Measurements from ENCODE around the gene CAPZA3. TPM values are rescaled to one million over a fixed set of nuclear protein-coding genes. Genes with fewer than 3 reads are reported as not detected.
"Not testable (repeated sequence)": the region's sequence is repeated elsewhere in the genome, so short reads cannot be mapped to it uniquely, and the experiment has no call there.

The CAPZA3 gene
- total and polyA plus RNA-seq, 2 donors (not counting 3 experiments of a cell fraction or from before 2014, with no cell fraction given) = not detected

- CTCF ChIA-PET = no interaction called here
- Histone ChIP-seq H4K20me1 (replicated peaks; ENCODE audit: control insufficient read depth, extremely low read depth, insufficient read depth, low read length) (no peaks in the 10 kb centered on the region), H3K27me3 (ENCODE audit: control insufficient read depth in 2 of 2, insufficient read depth in 2 of 2, low read length in 2 of 2) (no peaks in the 10 kb centered on the region), H3K4me3 (replicated peaks in 1 of 3; ENCODE audit: insufficient read depth in 1 of 3, low read depth in 1 of 3, low read length in 3 of 3) (no peak overlapping the region), H3K4me2 (ENCODE audit: insufficient read depth, low read length) (no peak overlapping the region), H3K9me3 (replicated peaks; ENCODE audit: control insufficient read depth, insufficient read depth, low read length) (no peaks in the 10 kb centered on the region), H3K9me1 (replicated peaks; ENCODE audit: control insufficient read depth, extremely low read depth, insufficient read depth, low read length) (no peaks in the 10 kb centered on the region), H3K9ac (replicated peaks; ENCODE audit: extremely low read depth, insufficient read depth, low read length) (no peak overlapping the region), H3K36me3 (ENCODE audit: control insufficient read depth in 2 of 2, extremely low read depth in 1 of 2, insufficient read depth in 2 of 2, low read length in 2 of 2) (no peaks in the 10 kb centered on the region), H3K4me1 (ENCODE audit: control insufficient read depth, extremely low read depth, insufficient read depth, low read length) (no peaks in the 10 kb centered on the region), H3K79me2 (ENCODE audit: control insufficient read depth, insufficient read depth, low read length) (no peaks in the 10 kb centered on the region), H3K27ac (ENCODE audit: insufficient read depth, low read depth, low read length) (no peak overlapping the region), H2AFZ (ENCODE audit: low read depth, low read length) (no peak overlapping the region)
- BruUV-seq (replicated peaks) = no TSS peak
- TF ChIP-seq POLR2AphosphoS5 (IDR thresholded peaks at IDR 0.05; ENCODE audit: insufficient read depth, low read depth, low read length) = no peak
- DNase-seq (ENCODE audit: low read depth, low spot score) (no peak), FAIRE-seq (no peak)
- intact Hi-C loops (cut with micrococcal nuclease) = no loop called here
- dilution Hi-C loops (cut with MboI; ENCODE audit: extremely low pct_ligation_motif_present, low sequenced_read_pairs) = no loop called here
- POLR2A ChIA-PET = no interaction called here
Measured at GRCh38 chr12:18755341-18755740, 17.4 kb downstream of the CAPZA3 start.

GRCh38 chr12:18766479-18766878, 28.6 kb downstream of the CAPZA3 start:
- BruUV-seq (replicated peaks); H3K27me3 ChIP-seq (ENCODE audit: control insufficient read depth in 2 of 2, insufficient read depth in 2 of 2, low read length in 2 of 2); H3K9me3 ChIP-seq (replicated peaks; ENCODE audit: control insufficient read depth, insufficient read depth, low read length); H3K9me1 ChIP-seq (replicated peaks; ENCODE audit: control insufficient read depth, extremely low read depth, insufficient read depth, low read length); H4K20me1 ChIP-seq (replicated peaks; ENCODE audit: control insufficient read depth, extremely low read depth, insufficient read depth, low read length); H3K4me3 ChIP-seq (replicated peaks in 1 of 3; ENCODE audit: insufficient read depth in 1 of 3, low read depth in 1 of 3, low read length in 3 of 3); dilution Hi-C loops (cut with MboI; ENCODE audit: extremely low pct_ligation_motif_present, low sequenced_read_pairs); CTCF ChIA-PET; H3K4me1 ChIP-seq (ENCODE audit: control insufficient read depth, extremely low read depth, insufficient read depth, low read length); H3K27ac ChIP-seq (ENCODE audit: insufficient read depth, low read depth, low read length); H3K79me2 ChIP-seq (ENCODE audit: control insufficient read depth, insufficient read depth, low read length); POLR2A ChIA-PET; H3K36me3 ChIP-seq (ENCODE audit: control insufficient read depth in 2 of 2, extremely low read depth in 1 of 2, insufficient read depth in 2 of 2, low read length in 2 of 2); FAIRE-seq; H3K4me2 ChIP-seq (ENCODE audit: insufficient read depth, low read length); H2AFZ ChIP-seq (ENCODE audit: low read depth, low read length); intact Hi-C loops (cut with micrococcal nuclease); H3K9ac ChIP-seq (replicated peaks; ENCODE audit: extremely low read depth, insufficient read depth, low read length); DNase-seq (ENCODE audit: low read depth, low spot score): not testable (repeated sequence)

GRCh38 chr12:18782827-18783226, 44.9 kb downstream of the CAPZA3 start:
- dilution Hi-C loops (cut with MboI; ENCODE audit: extremely low pct_ligation_motif_present, low sequenced_read_pairs) (no loop called here), intact Hi-C loops (cut with micrococcal nuclease) (no loop called here)
- H2AFZ ChIP-seq (ENCODE audit: low read depth, low read length) = no peak overlapping the region
- no peaks in the 10 kb centered on the region for H3K79me2 ChIP-seq (ENCODE audit: control insufficient read depth, insufficient read depth, low read length)
- no TSS peak for BruUV-seq (replicated peaks)
- CTCF ChIA-PET = no interaction called here
- no peak overlapping the region for H3K4me3 ChIP-seq (replicated peaks in 1 of 3; ENCODE audit: insufficient read depth in 1 of 3, low read depth in 1 of 3, low read length in 3 of 3)
- no peak for FAIRE-seq
- no peak overlapping the region for H3K9ac ChIP-seq (replicated peaks; ENCODE audit: extremely low read depth, insufficient read depth, low read length)
- no peak overlapping the region for H3K27ac ChIP-seq (ENCODE audit: insufficient read depth, low read depth, low read length)
- DNase-seq (ENCODE audit: low read depth, low spot score) = no peak
- H3K9me3 ChIP-seq (replicated peaks; ENCODE audit: control insufficient read depth, insufficient read depth, low read length) = no peaks in the 10 kb centered on the region
- no peaks in the 10 kb centered on the region for H4K20me1 ChIP-seq (replicated peaks; ENCODE audit: control insufficient read depth, extremely low read depth, insufficient read depth, low read length)
- POLR2A ChIA-PET = no interaction called here
- no peaks in the 10 kb centered on the region for H3K27me3 ChIP-seq (ENCODE audit: control insufficient read depth in 2 of 2, insufficient read depth in 2 of 2, low read length in 2 of 2)
- no peaks in the 10 kb centered on the region for H3K4me1 ChIP-seq (ENCODE audit: control insufficient read depth, extremely low read depth, insufficient read depth, low read length)
- no peak overlapping the region for H3K4me2 ChIP-seq (ENCODE audit: insufficient read depth, low read length)
- no peaks in the 10 kb centered on the region for H3K9me1 ChIP-seq (replicated peaks; ENCODE audit: control insufficient read depth, extremely low read depth, insufficient read depth, low read length)
- TF ChIP-seq CTCF (IDR thresholded peaks at IDR 0.05; ENCODE audit: extremely low read depth in 1 of 2, insufficient read depth in 1 of 2, low read depth in 1 of 2, low read length in 2 of 2) (no peak), JUN (IDR thresholded peaks at IDR 0.05; ENCODE audit: borderline replicate concordance, insufficient read depth, insufficient read length, low read depth) (no peak), GATA2 (IDR thresholded peaks at IDR 0.05; ENCODE audit: insufficient read depth, insufficient read length, low read depth, low read length) (no peak), POLR2AphosphoS5 (IDR thresholded peaks at IDR 0.05; ENCODE audit: insufficient read depth, low read depth, low read length) (no peak), FOS (IDR thresholded peaks at IDR 0.05; ENCODE audit: borderline replicate concordance, insufficient read depth, low read length) (no peak), MYC (IDR thresholded peaks at IDR 0.05; ENCODE audit: low read depth, low read length) (no peak), EZH2 (IDR thresholded peaks at IDR 0.05; ENCODE audit: borderline replicate concordance, low read depth, low read length, severe bottlenecking) (no peak), POLR2A (IDR thresholded peaks at IDR 0.05; ENCODE audit: low read depth, low read length) (no peak), MAX (IDR thresholded peaks at IDR 0.05; ENCODE audit: insufficient read depth, insufficient read length) (no peak)
- H3K36me3 ChIP-seq (ENCODE audit: control insufficient read depth in 2 of 2, extremely low read depth in 1 of 2, insufficient read depth in 2 of 2, low read length in 2 of 2) = no peaks in the 10 kb centered on the region
